ENCODE data around the gene CPB2.

The CPB2 gene

GRCh38 chr13:46071590-46072249, 33.1 kb downstream of the CPB2 start:
- TF ChIP-seq CTCF (IDR thresholded peaks at IDR 0.05; ENCODE audit: low read depth, low read length, missing control alignments) = no peak
- in situ Hi-C loops (cut with HindIII; ENCODE audit: low sequenced_read_pairs) = no loop called here
- H3K4me3 ChIP-seq (ENCODE audit: low read depth, low read length) = no peak overlapping the region
- no peak for DNase-seq (ENCODE audit: low read depth)

- no peak for TF ChIP-seq CTCF (IDR thresholded peaks at IDR 0.05; ENCODE audit: low read depth, low read length, missing control alignments)
- H3K4me3 ChIP-seq (ENCODE audit: low read depth, low read length) = no peak overlapping the region
- DNase-seq (ENCODE audit: low read depth) = no peak
- in situ Hi-C loops (cut with HindIII; ENCODE audit: low sequenced_read_pairs) = no loop called here
These were observed 41.5 kb downstream of the CPB2 start for GRCh38 chr13:46063292-46063691.

- no peak overlapping the region for H3K4me3 ChIP-seq (ENCODE audit: low read depth, low read length)
- in situ Hi-C loops (cut with HindIII; ENCODE audit: low sequenced_read_pairs) = no loop called here
- no peak for DNase-seq (ENCODE audit: low read depth)
- no peak for TF ChIP-seq CTCF (IDR thresholded peaks at IDR 0.05; ENCODE audit: low read depth, low read length, missing control alignments)
These were observed 42.6 kb downstream of the CPB2 start for GRCh38 chr13:46062185-46062584.

GRCh38 chr13:46059405-46059804, 45.4 kb downstream of the CPB2 start:
- no peak for DNase-seq (ENCODE audit: low read depth)
- in situ Hi-C loops (cut with HindIII; ENCODE audit: low sequenced_read_pairs) = no loop called here
- H3K4me3 ChIP-seq (ENCODE audit: low read depth, low read length) = no peak overlapping the region
- TF ChIP-seq CTCF (IDR thresholded peaks at IDR 0.05; ENCODE audit: low read depth, low read length, missing control alignments) = no peak

GRCh38 chr13:46058268-46058667, 46.6 kb downstream of the CPB2 start:
- TF ChIP-seq CTCF (IDR thresholded peaks at IDR 0.05; ENCODE audit: low read depth, low read length, missing control alignments) = no peak
- in situ Hi-C loops (cut with HindIII; ENCODE audit: low sequenced_read_pairs) = no loop called here
- H3K4me3 ChIP-seq (ENCODE audit: low read depth, low read length) = no peak overlapping the region
- DNase-seq (ENCODE audit: low read depth) = no peak

- H3K4me3 ChIP-seq (ENCODE audit: low read depth, low read length) = no peak overlapping the region
- no peak for TF ChIP-seq CTCF (IDR thresholded peaks at IDR 0.05; ENCODE audit: low read depth, low read length, missing control alignments)
- no peak for DNase-seq (ENCODE audit: low read depth)
- in situ Hi-C loops (cut with HindIII; ENCODE audit: low sequenced_read_pairs) = no loop called here
These were observed 47.4 kb downstream of the CPB2 start for GRCh38 chr13:46057256-46058015.

Data from astrocyte of the cerebellum (primary cell).